GM18499 (cell line): ENCODE results near the gene COL12A1.
A peak's percentile ranks its signal among the peaks of the same experiment; 100 is the strongest.

Source experiments
- ATAC-seq: cut with Tn5 transposase; IDR thresholded peaks from one replicate; pipeline ENCODE4 v1.9.1; 2021; ENCODE audit warnings: moderate number of reproducible peaks; ENCODE audit not compliant: insufficient read depth, unreplicated experiment

Gene COL12A1

DNA sequence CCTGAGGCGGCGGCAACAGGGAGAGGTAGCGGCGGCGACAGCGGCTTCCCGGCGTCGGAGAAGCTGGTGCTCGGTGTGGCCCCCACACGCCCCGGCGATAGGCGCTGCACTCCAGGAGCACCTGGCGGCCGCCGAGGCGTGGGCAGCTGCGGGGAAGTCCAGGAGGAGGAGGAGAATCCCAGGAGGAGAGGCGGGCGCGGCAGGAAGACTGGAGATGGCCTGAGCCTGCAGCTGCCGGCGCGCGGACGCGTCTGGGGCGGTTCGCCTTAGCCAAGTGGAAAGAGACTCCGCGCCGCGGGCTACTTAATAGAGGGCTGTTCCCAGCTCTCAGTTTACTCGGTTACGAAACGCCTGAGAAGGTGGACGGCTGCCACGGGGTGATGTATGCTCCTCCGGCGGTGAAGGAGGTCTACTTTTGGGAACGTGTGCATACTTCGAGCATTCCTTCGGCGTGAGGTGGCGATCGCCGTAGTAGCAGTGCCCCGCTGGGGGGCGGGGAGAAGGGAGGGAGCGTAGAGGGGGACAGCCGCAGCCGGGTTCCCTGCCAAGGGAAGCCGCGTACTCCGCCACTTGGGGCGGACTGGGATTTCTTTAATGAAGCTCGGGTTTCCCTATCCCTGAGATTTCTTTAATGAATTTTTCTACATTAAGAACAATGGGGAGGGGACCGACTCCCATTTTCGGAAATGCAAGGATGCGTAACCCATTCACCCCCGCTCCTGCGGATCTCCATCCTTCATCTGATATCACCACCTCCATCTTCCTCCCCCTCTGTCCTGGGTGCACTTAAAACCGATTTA lies at the start of gene COL12A1:
Gene COL12A1, minus strand, starts transcription at position 278 of the 800 bp plus-strand sequence. CDS start 3,261 bp downstream, outside the sequence.
- no peak for ATAC-seq

DNA sequence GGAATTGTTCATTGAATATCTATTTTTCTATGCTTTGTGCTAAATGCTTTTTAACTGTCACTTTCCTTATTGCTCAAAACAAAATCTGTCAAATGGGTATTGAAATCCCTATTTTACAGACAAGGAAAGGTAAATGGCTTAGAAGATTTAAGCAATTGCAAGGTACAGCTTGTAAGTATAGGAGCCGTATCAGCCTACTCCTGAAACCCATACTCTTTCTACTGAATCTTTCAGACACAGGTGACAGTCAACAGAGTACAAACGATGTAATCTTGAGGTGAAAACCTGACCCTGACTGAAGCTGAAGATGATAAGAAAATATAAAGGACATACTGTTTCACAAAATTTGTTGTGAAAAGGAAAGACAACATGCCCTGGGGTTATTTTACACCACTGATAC lies 44.7 kb upstream of the COL12A1 start:
- ATAC-seq = no peak

DNA sequence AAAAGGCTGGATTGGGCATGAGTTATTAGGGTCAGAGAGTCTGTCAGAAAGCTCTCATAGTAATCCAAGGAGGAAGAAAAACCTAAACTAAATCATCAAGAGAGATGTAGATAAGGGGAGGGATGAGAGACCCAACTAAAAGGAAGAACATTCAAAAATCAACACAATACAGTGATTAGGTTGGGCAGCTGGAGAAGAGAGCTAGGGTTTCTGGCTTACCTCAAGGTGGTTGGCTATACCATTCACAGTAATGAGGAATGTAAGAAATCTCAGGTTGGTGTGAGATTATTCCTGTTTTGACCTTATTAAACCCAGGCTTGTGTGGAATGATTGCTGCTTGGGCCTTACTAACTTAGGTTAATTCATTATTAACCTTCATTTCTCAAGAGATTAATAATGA lies 44.0 kb upstream of the COL12A1 start:
- no peak for ATAC-seq

DNA sequence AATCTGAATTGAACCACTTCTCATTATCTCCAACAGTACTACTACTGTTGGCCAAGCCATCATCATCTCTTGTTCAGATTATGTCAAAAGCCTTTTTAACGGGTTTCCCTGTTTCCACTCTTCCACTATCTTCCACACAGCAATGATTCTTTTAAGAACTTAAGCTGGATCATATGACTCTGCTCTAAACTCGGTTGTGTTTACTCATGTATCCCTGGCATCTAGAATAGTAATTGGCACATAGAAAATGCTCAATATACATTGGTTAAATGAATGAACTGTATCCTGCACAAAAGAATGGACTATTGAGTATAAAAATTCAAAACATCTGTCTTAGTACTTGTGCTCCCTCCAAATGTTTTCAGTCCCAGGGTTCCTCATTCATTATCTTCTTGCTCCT lies 40.5 kb upstream of the COL12A1 start:
- ATAC-seq = no peak

DNA sequence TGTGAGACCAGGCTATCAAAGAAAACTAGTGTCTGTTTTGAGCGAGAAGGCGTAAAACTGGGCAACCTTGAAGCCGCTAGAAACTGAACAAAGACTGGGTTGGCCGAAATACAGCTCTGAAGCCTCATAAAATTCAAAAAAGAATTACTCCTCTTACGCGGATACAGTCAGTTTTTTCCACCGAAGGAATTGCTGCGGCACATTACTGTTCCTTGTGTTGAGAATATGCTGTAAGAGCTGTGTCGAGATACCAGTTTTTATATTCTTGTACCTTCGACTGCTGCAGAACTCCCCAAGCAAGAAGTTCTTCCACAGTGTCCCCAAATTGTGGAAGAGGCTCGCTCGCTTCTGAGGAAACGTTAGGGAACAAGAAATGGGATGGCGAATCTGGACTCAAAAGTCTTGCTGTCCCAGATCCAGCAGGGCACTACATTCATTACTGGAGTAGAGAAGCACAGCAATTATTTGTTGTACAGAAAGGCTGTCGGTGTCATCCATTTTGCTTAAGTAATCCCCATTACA lies 38.3 kb upstream of the COL12A1 start:
- peak; percentile 8 for ATAC-seq

DNA sequence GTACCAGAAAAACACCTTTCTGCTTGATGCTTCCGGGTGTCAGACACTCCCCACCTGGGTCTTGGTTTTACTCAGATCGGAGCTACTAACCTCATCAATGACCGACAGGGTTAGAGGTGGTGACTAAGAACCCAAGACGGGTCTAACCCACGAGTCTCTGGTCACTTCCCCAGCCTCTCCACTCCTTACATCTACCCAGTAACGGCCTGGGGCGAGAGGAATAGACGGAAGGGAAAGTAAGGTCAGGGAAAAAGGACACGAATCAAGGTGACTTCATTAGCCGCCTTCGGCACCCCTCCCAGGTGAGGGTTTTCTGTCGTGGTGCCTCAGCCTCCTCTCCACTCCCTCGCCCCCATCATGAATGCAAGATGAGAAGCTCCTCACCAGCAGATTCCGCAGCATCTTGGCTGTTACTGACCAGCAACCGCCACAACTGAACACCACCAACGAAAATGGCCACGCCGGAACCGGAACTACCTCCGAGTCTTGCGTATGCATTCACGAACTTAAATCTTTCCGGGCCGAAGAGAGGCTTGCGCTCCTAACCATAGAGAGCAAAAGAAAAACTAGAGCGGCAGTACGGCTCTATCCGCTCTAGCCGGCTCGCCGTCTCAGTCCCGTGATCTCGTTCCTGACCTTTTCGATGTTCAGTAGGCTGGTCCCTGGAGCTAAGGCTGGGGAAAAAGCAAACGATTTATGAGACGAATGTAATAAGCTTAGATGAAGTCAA lies 37.6 kb upstream of the COL12A1 start, which contains the start of gene COX7A2:
Gene COX7A2, minus strand, starts transcription at position 469 of the 730 bp plus-strand sequence. Its CDS starts 67 bp downstream, at position 402.
- ATAC-seq = peak; percentile 93

DNA sequence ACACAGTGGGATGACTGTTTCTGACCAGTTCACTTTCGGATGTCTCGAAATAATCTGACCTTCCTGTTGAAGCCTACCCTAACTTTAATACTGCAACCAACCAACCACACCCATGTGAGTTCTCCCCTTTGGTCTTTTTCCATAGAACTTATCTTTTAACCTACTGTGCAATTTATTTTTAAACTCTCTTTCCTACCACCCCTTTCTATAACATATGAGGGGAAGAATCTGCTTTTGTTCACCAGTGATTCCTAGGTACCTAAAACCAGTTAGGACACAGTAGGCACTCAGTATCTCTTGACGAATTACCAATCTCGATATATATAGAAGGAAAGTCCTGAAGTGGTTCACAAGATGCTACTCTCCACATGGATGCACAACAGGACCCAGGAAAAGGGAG lies 30.8 kb upstream of the COL12A1 start:
- ATAC-seq = no peak

DNA sequence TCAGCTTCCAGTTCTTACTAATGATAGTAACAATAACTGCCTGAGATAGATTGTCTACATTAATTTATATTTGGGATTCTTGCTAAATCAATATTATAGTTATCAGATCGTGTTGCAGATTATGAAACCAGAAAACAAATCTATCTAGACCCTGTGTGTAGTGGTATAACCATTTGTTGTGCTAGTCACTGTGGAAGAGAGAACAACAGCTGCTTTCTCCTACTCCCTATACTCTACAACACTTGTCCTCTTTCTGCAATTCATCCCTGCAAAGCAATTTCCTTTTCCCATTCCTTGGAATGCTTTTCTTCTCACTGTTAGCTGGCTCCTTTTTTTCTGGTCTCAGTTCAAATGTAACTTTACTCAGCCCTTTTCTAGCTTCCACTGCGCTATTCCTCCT lies 29.4 kb upstream of the COL12A1 start:
- ATAC-seq = no peak

DNA sequence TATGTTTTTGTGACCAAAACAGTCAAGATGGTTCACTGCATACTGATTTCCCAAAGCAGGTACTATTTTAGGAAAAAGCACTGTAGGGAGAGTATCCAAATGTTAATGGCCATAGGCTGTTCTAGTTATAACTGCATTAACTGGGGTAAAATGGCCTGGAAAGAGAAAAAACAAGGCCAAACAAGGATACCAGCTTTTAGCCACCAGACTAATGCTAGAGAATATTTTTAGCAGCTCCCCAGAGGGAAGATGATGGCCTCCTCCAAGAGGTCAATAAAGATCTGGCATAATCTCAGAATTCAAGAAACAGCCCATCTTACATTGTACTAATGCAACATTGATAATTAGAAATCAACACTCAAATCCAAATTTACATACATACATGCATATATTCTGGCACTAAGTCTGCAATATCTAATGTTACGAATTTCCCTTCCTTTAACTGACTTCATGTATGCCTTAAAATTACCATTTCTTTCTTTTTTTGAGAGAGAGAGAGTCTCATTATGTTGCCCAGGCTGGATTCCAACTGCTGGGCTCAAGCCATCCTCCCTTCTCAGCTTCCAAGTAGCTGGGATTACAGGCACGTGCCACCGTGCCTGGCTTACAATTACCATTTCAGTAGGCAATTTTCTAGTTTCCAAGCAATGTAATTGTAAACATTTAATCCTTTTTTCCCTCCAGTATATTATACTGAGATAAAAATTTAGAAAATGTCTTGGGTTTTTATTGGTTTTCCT lies 28.4 kb upstream of the COL12A1 start:
- no peak for ATAC-seq

DNA sequence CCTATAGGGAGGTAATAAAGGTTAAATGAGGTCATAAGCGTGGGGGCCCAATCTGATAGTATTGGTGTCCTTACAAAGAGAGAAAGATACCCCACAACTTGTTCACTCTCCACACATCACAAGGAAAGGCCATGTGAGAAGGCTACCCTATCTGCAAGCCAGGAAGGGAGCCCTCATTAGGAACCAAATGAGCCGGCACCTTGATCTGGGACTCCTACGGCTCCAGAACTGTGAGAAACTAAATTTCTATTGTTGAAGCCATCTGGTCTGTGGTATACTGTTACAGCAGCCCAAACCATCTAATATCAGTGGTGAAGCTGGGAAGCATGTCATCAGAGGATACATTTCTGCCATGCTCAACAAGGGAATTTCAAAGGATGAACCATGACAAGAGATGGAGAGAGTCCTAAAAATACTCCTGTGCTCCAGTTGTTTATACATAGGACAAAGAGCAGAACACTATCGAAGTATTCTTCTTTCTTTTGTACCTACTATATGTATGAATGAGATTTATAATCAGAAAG lies 27.3 kb upstream of the COL12A1 start:
- no peak for ATAC-seq

DNA sequence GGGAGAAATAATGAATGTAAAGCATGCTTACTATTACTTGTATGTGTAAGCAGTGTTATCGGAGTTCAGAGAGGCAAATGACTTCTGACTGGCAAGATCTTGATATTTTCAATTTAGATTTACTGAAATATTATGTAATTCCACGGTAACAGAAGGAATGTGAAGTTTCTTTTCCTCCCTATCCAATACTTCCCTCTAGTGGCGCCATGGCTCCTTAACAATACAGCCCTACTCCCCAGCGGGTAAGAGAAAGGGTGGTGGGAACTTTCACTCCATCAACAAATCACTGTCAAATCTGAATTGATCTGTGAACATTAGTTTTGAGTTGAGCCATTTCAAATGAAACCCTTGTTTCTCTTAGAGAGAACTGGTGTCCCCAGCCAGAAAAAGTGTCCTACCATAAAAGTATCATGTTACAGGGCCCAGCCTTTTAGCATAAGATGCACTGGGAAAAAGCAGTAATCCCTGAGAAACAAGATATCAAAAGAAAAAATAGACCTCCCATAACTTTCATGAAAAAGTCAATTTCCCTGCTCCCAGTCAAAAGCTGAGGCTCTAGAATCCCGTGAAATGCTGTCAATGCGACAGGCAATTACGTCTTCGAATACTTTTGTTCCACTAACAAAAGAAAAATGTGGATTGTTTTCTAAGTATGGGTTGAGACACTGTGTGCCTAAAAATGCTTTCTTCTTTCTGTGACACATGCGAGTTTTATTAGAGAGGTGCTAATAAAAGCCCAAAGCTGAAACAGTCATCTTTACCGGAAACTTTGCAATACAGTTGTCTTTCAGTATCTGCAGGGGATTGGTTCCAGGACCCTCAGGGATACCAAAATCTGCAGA lies 24.9 kb upstream of the COL12A1 start:
- ATAC-seq = no peak

DNA sequence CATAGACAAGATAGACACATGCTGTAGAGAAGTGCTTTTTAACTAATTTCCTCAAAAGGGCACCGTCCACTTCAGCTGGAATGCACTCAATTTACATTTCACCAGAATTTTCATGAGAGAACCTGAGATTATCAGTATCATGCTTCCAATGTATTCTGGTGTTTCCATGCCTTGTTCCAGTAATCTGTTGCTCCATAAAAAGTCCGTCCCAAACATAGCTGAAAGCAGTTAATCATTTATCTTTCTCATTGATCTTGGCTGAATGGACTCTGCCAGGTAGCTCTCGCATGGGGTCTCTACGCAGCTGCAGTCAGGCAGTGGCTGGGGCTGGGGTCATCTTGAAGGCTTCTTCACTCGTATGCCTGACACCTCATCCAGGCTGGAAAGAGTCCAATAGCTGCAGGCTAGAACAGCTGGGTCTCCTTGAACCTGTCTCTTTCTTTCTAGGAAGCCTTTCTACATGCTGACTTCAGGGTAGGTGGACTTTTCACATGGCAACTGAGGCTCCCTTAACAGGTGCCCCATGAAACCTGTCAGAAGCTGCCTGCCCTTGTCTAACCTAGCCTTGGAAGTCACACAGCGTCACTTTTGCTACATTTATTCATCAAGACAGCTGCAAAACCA lies 18.6 kb upstream of the COL12A1 start:
- ATAC-seq = no peak

DNA sequence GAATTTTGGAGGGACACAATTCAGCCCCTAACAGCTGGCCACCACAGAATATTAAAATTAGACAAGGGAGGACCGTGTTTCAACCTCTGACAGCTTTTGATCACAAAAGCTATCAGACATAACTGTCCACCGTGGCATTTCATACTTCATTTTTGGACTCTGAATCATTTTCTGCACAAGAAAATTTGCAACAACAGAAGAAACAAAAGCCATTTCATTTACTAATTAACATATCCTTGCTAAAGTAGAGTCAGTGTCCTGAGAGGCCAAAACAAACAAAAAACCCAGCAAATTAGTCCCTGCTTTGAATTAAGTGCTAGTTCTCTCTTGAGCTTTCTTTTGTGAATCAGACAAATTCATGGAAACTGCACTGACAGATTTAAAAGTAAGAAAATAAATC lies 17.6 kb upstream of the COL12A1 start:
- no peak for ATAC-seq

DNA sequence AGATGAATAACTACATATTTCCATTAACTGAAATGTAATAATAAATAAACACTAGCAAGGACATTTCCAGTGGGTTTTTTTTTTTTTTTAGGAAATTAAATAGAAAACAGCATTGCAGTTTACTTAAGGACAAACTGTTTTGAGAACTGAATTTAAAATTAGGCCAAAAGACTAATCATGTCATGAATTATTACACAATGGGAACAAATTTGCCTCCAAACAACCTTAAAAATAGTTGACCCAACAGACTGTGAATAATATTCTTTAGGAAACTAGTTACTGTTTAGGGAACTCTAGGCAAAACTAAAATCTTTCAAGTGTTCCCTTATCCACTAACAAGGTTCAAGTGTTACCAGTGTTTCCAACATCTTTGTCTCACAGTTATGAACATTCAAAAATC lies 16.4 kb upstream of the COL12A1 start:
- no peak for ATAC-seq

DNA sequence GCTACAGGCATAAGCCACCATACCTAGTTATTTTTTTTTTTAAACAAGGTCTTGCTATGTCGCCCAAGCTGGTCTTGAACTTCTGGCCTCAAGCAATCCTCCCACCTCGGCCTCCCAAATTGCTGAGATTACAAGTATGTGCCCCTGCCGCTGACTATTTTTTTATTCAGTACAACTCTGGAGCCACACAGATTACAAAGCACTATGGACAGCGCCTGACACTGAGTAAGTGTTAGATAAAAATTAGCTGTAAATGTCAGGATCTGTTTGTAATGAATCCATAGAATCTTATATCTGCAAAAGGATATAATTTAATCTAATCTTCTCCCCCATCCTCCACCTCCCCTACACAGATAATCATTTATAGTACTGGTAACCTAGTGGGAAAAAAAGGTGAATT lies 15.3 kb upstream of the COL12A1 start:
- ATAC-seq = no peak

DNA sequence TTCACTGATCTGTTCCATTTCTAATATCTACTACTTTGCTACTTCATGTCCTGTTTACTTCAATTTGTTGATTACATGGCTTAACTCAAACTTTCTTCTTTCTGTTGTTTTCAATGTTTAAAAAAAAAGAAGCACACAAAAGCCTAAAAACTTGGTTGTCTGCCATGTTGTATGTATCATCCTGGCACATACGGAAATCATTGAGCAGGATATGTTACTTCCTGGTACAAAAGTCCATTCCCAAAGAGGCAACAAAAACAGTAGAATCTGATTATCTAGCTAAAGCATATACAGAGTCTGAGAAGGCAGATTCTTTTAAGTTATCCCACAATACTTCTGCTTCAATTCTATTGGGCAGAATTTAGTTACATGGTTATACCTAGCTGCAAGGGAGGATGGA lies 14.5 kb upstream of the COL12A1 start:
- ATAC-seq = no peak

DNA sequence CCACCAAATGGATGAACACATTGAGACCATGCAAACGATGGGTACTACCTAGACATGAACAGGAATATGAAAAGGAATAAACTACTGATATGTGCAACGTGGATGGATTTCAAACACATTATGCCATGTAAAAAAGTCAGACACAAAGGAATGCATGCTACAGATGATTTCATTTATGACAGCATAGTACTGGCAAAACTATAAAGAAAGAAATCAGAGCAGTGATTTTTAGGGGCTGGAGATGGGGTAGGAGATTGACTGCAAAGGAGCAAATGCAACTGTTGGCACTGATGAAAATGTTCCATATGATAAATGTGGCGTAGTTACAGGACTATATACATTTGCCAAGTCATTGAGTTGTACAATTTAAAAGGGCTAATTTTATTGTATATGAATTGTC lies 13.4 kb upstream of the COL12A1 start:
- no peak for ATAC-seq

DNA sequence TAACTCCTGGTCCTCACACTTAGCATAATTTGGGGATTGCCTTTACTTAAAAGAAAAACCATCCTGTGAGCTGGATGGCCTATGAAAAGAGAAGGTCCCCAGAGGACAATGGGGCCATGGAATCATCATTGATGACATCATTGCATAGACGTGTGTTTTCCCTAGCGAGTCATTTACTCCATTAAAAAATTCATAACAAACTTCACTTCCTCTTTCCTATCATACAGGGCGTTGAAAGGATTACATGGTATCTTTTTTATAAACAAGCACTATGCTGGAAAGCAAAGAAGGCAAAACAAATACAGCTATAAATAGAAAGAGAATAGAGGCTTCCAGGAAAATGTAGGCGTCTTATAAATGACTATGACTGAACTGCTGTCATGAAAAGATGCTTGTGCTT lies 11.3 kb upstream of the COL12A1 start:
- ATAC-seq = no peak

DNA sequence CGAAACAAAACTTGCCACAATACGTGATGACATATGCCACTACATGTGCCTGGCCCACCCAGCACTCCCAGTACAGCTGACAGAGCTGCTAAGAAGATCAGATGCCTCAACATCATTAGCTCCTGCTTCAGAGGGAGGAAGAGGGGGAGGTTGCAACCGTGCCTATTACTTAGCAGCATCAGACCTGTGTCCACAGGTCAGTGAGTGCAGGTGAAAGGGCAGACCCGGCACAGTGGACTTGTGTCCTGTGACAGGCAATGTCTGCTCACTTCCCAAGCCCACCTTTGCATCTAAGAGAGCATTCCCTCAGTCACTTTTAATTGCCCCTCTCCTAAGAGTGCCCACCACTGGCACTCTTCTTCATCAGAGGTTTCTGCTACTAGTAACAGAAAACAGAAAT lies 9.4 kb upstream of the COL12A1 start:
- no peak for ATAC-seq
